Body of pancreas (tissue), 4 donors: ENCODE measurements around the gene SLC7A7.

Source experiments
- CTCF ChIP-seq, 7 experiments: fragments of 450-650 bp in 4 of 7; fragments of 200-600 bp in 3 of 7; sonication (generic) in 3 of 7; IDR thresholded peaks; one replicate each; pipeline ENCODE4 v1.5.1; 2016 to 2019; ENCODE audit warnings: antibody characterized with exemption in 7 of 7
- POLR2A ChIP-seq, 3 donors: fragments of 450-650 bp; IDR thresholded peaks; one replicate each; pipeline ENCODE4 v1.6.1; 2016; ENCODE audit warnings: antibody characterized with exemption in 3 of 3, mild to moderate bottlenecking in 2 of 3

- no peak for TF ChIP-seq CTCF (IDR thresholded peaks at IDR 0.05)
- no peak for TF ChIP-seq POLR2A (IDR thresholded peaks at IDR 0.05)
These were observed 24.0 kb upstream of the SLC7A7 start for GRCh38 chr14:22839159-22839779.
